LNCaP clone FGC (cell line): Measurements from ENCODE around the gene CLMN.

ENCODE experiments used
- DNase-seq: peaks from one replicate; pipeline ENCODE4 v3.0.0-alpha.2; 2011; ENCODE audit warnings: low read depth
- H3K4me3 ChIP-seq: 2 replicates; pipeline ENCODE4 v1.5.1; 2011; ENCODE audit warnings: mild to moderate bottlenecking, low read depth, low read length, control low read depth
- TF ChIP-seq, protein P1 (sequence below): IDR thresholded peaks from 2 replicates; pipeline ENCODE4 v1.5.1; 2012; ENCODE audit warnings: mild to moderate bottlenecking; ENCODE audit not compliant: control insufficient read depth, insufficient read depth; ENCODE audit errors: extremely low read depth

Gene CLMN

DNA sequence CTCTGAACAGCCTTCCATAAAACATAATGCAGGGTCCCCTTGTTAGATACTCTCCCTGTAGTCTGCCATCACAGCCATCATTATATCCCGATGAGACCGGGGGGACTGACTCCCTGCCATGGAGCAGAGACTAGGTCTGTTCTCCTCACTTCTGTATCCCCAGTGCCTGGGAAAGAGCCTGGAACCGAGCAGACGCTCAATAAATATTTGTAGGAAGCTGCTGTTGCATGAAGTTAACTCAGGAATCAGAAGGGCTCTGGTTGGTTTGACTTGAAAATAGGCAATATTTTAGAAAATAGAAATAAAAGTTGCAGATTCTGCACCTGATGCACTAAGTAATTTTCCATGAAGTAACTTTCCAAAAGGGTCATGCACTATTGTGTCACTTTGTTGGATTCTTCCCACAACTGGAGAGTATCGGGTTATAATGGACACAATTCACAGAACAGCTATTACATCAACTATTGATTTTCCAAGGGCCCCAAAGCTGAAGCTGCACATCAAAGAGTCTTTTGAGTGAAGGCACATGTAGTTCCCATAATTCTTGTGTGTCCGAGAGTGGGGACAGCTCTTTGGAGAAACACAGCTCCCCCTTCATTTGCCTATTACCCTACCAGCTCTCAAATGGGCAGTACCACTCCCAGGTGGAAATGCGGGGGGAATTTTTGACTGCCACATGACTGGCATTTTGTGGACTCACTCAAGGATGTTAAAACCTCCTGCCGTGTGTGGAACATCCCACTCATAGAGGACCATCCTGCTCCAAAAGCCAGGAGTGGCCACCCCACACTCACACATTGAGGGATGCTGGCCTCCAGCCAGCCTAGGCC, 18.8 kb downstream of the CLMN start:
- no peak overlapping the region for H3K4me3 ChIP-seq
- TF ChIP-seq, protein P1, sequence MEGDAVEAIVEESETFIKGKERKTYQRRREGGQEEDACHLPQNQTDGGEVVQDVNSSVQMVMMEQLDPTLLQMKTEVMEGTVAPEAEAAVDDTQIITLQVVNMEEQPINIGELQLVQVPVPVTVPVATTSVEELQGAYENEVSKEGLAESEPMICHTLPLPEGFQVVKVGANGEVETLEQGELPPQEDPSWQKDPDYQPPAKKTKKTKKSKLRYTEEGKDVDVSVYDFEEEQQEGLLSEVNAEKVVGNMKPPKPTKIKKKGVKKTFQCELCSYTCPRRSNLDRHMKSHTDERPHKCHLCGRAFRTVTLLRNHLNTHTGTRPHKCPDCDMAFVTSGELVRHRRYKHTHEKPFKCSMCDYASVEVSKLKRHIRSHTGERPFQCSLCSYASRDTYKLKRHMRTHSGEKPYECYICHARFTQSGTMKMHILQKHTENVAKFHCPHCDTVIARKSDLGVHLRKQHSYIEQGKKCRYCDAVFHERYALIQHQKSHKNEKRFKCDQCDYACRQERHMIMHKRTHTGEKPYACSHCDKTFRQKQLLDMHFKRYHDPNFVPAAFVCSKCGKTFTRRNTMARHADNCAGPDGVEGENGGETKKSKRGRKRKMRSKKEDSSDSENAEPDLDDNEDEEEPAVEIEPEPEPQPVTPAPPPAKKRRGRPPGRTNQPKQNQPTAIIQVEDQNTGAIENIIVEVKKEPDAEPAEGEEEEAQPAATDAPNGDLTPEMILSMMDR = no peak
- no peak for DNase-seq

DNA sequence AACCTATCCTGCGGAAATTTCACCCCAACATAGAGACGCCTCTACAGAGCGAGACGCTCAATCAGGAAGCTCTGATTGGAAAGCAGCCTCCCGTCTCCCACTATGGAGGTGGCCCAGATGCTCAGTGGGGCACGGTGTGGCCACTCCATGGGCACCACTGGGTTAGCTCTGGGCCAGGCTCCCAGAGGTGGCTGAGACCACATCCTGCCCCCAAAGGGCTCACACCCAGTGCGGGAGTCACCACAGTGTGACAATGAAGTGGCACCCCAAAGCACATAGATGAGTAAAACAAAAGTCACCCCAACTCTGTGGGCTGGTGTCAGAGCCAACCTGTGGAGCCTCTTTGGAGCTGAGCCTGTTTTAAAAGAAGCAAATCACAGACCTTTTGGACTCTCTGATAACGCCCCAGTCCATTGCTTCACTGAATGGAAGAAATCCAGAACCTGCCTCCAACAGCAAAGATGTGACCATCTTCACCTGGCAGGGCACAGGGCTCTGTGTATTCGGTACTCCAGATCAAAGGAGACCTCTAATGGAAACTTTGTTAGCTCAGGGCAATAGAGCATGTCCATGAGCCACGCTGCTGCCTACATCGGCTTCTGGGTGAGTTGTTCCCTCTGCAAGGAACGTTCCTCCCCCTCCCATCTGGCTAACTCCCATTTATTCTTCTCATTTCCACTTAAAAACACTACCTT, 19.6 kb downstream of the CLMN start:
- H3K4me3 ChIP-seq = no peak overlapping the region
- no peak for DNase-seq
- TF ChIP-seq, protein P1 = no peak

DNA sequence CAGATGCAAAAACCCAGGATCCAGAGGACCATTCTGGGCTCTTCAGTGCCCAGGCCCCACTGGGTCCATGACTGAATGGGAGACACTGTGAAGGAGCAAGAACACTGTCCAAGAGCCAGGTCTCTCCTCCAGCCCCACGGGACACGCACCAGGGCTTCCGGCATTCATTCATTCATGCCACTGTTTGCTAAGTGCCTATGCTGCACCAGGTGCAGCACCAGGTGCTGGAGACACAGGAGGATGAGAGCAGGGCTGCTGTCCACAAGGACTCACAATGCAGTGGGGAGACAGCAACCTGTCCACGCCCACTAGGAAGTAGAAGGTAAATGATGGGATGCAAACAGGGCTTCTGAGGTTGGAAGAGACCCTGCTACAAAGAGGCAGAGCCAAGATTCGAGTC, 20.4 kb downstream of the CLMN start:
- no peak for DNase-seq
- TF ChIP-seq, protein P1 = no peak
- no peak overlapping the region for H3K4me3 ChIP-seq

DNA sequence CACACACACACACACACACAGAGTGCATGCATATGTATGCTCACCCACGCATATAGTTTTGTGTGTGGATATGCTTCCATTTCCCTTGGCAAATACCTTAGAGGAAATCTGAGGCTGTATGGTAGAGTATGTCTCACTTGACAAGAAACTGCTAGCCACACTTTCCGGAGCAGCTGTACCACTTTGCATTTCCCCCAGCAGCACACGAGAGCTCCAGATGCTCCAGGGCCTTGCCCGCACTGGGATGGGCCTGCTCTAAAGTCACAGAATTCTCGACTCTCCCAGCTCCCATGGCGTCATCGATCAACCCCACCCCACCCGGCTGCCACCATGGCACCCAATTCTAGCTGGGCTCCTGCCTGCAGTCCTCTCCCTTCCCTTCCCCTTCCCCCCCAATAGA, 21.9 kb downstream of the CLMN start:
- TF ChIP-seq, protein P1 = no peak
- no peak overlapping the region for H3K4me3 ChIP-seq
- DNase-seq = no peak

DNA sequence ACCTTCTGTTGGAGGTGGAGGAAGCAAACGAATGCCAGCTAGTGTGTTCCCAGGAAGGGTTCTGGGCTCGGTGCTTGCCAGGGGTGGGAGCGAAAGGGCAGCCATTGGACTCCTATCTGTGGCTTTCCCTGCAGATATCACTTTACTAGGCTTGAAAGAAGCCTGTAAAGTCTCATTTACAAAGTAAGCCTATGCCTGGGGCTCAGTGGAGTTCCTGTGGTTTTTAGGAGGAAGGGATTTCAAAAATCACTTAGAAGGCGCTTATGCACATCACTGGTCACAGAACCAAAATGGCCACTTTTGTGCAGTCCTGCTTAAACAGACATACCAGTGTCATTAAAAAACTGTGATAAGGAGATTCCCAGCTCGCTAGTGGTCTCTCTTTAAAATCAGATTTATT, 22.7 kb downstream of the CLMN start:
- DNase-seq = no peak
- TF ChIP-seq, protein P1 = no peak
- H3K4me3 ChIP-seq = no peak overlapping the region

DNA sequence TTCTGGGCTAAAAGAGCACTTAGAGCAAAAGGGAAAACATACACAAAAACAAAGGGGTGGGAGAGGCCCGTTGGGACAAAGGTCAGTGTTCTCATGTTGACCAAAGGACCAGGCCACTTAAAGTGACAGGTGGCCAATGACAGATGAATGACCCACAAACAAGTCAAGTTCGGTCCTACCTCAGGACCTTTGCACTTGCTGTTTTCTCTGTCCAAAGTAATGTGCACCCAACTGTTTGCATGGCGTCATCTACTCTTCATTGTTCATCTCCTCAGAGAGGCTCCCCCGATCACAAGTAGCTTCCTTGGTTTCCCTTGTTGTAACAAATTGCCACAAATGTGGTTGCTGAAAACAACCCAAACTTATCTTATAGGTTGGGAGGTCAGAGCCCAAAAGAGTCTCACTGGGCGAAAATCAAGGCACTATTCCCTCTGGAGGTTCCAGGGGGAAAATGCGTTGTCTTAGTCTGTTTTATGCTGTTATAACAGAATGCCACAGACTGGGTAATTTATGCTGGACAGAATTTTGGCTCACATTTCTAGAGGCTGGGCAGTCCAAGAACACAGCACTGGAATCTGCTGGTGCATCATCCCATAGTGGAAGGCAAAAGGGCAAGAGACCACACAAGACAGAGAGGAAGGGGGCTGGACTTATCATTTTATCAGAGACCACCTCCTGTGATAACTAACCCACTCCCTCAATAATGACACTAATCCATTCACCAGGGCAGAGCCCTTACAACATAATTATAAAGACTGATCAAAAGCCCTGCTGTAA, 23.9 kb downstream of the CLMN start:
- TF ChIP-seq, protein P1 = no peak
- H3K4me3 ChIP-seq = no peak overlapping the region

More for the DNA sequence above, 23.9 kb downstream of the CLMN start:
- DNase-seq = no peak
